Central memory CD8-positive, alpha-beta T cell (primary cell): ENCODE results near the gene MRM1.

Source experiments
- ATAC-seq: fragments of 150-1000 bp; cut with Tn5 transposase; replicated peaks from 2 replicates; pipeline ENCODE4 v1.10.0; 2022; ENCODE audit warnings: mild to moderate bottlenecking, moderate FRiP score, moderate number of reproducible peaks; ENCODE audit not compliant: poor library complexity, severe bottlenecking; ENCODE audit errors: extremely low read depth
- DNase-seq, 2 donors: peaks; one replicate each; pipeline ENCODE4 v3.0.0; 2021; ENCODE audit warnings: low spot score in 2 of 2
- H3K27ac Mint-ChIP-seq: one replicate; pipeline ENCODE4 v1.8.0; 2022; ENCODE audit warnings: low read depth, mild to moderate bottlenecking, moderate library complexity, mixed read lengths
- H3K27me3 Mint-ChIP-seq: one replicate; pipeline ENCODE4 v1.8.0; 2022; ENCODE audit warnings: mixed read lengths
- H3K36me3 Mint-ChIP-seq: one replicate; pipeline ENCODE4 v1.8.0; 2022; ENCODE audit warnings: mild to moderate bottlenecking, moderate library complexity, mixed read lengths; ENCODE audit not compliant: insufficient read depth
- H3K4me1 Mint-ChIP-seq: one replicate; pipeline ENCODE4 v1.8.0; 2022; ENCODE audit warnings: mixed read lengths
- H3K4me3 Mint-ChIP-seq: one replicate; pipeline ENCODE4 v1.8.0; 2022; ENCODE audit warnings: mild to moderate bottlenecking, moderate library complexity, mixed read lengths
- H3K9me3 Mint-ChIP-seq: one replicate; pipeline ENCODE4 v1.8.0; 2022; ENCODE audit warnings: mixed read lengths

Gene MRM1

GRCh38 chr17:36608280-36608679 is 6.9 kb downstream of the MRM1 start:
- Mint-ChIP-seq H3K27ac (no peak overlapping the region), H3K4me1 (peaks cover 34% of the 10 kb centered on the region), H3K27me3 (no peaks in the 10 kb centered on the region), H3K9me3 (no peaks in the 10 kb centered on the region), H3K36me3 (peaks cover 3% of the 10 kb centered on the region), H3K4me3 (no peak overlapping the region)
- ATAC-seq (no peak), DNase-seq (no peak)

GRCh38 chr17:36608794-36609497 is 7.6 kb downstream of the MRM1 start:
- H3K9me3 Mint-ChIP-seq = no peaks in the 10 kb centered on the region
- H3K4me3 Mint-ChIP-seq = no peak overlapping the region
- no peaks in the 10 kb centered on the region for H3K27me3 Mint-ChIP-seq
- no peak overlapping the region for H3K27ac Mint-ChIP-seq
- ATAC-seq (no peak), DNase-seq (no peak)
- H3K4me1 Mint-ChIP-seq = peaks cover 31% of the 10 kb centered on the region
- peaks cover 3% of the 10 kb centered on the region for H3K36me3 Mint-ChIP-seq

GRCh38 chr17:36609498-36609862 is 8.1 kb downstream of the MRM1 start:
- Mint-ChIP-seq H3K4me1 (peaks cover 26% of the 10 kb centered on the region), H3K27ac (no peak overlapping the region), H3K4me3 (no peak overlapping the region), H3K9me3 (no peaks in the 10 kb centered on the region), H3K36me3 (peaks cover 2% of the 10 kb centered on the region), H3K27me3 (no peaks in the 10 kb centered on the region)
- DNase-seq (no peak), ATAC-seq (no peak)

- DNase-seq = no peak
- ATAC-seq = no peak
- no peak overlapping the region for H3K4me3 Mint-ChIP-seq
- H3K36me3 Mint-ChIP-seq = peaks cover 1% of the 10 kb centered on the region
- no peaks in the 10 kb centered on the region for H3K27me3 Mint-ChIP-seq
- no peak overlapping the region for H3K27ac Mint-ChIP-seq
- H3K9me3 Mint-ChIP-seq = no peaks in the 10 kb centered on the region
- H3K4me1 Mint-ChIP-seq = peaks cover 20% of the 10 kb centered on the region
These were observed 9.1 kb downstream of the MRM1 start for GRCh38 chr17:36610474-36610873.

DNA sequence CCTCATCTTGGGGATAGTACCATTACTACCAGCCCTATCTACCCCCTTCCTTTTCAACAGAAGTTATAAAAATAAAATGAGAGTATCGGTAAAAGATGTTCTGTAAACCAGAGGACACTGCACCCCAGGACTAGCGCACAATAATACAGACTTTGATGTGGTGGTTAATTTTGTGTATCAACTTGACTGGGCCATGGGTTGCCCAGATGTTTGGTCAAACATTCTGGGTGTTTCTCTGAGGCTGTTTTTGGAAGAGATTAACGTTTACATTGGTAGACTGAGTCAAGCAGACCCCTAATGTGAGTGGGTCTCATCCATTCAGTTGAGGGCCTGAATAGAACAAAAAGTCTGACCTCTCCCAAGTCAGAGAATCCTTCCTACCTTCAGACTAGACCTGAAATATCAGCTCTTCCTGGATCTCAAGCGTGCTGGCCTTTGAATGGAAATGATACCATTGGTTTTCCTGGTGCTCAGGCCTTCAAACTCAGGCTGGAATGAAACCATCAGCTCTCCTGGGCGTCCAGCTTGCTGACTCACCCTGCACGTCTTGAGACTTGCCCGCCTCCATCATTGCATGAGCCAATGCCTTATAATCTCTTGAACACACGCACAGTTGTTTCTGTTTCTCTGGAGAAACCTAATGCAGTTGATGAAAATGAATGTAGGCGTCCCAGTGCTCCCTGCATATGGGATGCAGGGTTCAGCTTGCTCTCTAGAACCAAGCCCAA is 10.1 kb downstream of the MRM1 start:
- ATAC-seq = no peak
- no peak for DNase-seq
- H3K27ac Mint-ChIP-seq = no peak overlapping the region
- no peaks in the 10 kb centered on the region for H3K9me3 Mint-ChIP-seq
- H3K4me1 Mint-ChIP-seq = peaks cover 12% of the 10 kb centered on the region
- no peak overlapping the region for H3K4me3 Mint-ChIP-seq
- H3K27me3 Mint-ChIP-seq = no peaks in the 10 kb centered on the region
- peaks cover 1% of the 10 kb centered on the region for H3K36me3 Mint-ChIP-seq

DNA sequence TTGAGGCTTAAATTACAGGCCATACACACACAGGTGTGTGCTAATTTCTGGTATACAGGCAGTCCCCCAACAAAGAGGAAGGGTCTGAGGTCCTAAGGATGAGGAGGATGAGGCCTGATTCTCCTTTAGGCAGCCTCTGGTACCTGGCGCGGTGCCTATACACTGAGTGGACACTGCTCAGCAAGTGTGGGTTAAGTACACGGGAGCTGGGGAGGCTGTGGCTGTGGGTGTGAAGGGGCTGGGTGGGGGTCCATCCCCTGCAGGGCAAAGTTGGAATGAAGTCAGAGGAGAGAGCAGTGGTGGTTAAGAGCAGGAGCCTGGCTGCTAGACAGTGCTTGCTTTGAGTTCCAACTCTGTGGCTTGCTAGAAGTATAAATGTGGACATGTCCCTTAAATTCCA is 10.9 kb downstream of the MRM1 start:
- DNase-seq (no peak), ATAC-seq (no peak)
- Mint-ChIP-seq H3K27me3 (peaks cover 2% of the 10 kb centered on the region), H3K9me3 (no peaks in the 10 kb centered on the region), H3K36me3 (peaks cover 1% of the 10 kb centered on the region), H3K4me3 (no peak overlapping the region), H3K4me1 (peaks cover 12% of the 10 kb centered on the region), H3K27ac (no peak overlapping the region)

DNA sequence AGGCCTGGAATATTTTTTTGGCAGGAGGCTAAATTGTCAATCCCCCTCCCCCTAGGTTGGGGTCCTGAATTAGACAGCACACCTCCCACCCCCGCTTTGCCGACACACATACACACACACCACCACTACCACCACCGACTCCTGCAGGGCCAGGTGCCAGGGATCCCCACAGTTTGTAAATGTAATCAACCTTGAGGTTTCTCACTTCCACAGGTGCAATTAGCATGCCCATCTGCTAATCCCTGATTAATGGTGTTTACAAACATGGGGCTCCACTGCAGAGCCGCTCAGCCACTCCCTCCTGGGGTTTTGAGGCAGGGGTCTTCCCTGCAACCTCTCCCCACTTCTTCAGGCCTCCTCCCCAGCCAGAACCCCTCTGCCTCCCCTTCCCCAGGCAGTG is 11.8 kb downstream of the MRM1 start:
- DNase-seq = no peak
- H3K36me3 Mint-ChIP-seq = peaks cover 1% of the 10 kb centered on the region
- no peak for ATAC-seq
- peaks cover 5% of the 10 kb centered on the region for H3K4me1 Mint-ChIP-seq
- no peak overlapping the region for H3K4me3 Mint-ChIP-seq
- no peak overlapping the region for H3K27ac Mint-ChIP-seq
- no peaks in the 10 kb centered on the region for H3K9me3 Mint-ChIP-seq
- H3K27me3 Mint-ChIP-seq = peaks cover 10% of the 10 kb centered on the region

- H3K9me3 Mint-ChIP-seq = no peaks in the 10 kb centered on the region
- peaks cover 1% of the 10 kb centered on the region for H3K36me3 Mint-ChIP-seq
- no peak for DNase-seq
- peaks cover 10% of the 10 kb centered on the region for H3K27me3 Mint-ChIP-seq
- no peak for ATAC-seq
- no peak overlapping the region for H3K27ac Mint-ChIP-seq
- H3K4me1 Mint-ChIP-seq = no peaks in the 10 kb centered on the region
- no peak overlapping the region for H3K4me3 Mint-ChIP-seq
These were observed 12.7 kb downstream of the MRM1 start for GRCh38 chr17:36614081-36614480.

DNA sequence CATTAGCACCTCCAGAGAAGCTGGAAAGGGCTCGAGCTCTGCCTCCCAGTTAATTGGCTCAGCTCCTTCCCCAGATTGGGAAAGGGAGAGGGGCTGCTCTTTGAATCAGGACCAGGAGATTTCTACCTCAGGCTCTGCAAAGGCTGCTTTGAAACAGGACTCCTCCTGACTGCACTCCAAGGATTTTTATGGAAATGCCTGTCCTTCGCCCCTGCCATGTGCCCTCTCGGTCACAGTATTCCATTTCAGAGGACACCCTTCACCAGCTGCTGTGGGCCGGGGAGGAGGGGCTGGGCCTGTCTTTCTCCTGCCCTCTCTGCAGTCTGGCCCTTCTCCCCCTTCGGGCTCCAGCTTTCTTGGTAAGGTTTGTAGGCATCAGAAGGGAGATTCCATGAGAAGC is 13.6 kb downstream of the MRM1 start:
- peaks cover 10% of the 10 kb centered on the region for H3K27me3 Mint-ChIP-seq
- H3K27ac Mint-ChIP-seq = no peak overlapping the region
- no peak overlapping the region for H3K4me3 Mint-ChIP-seq
- H3K4me1 Mint-ChIP-seq = no peaks in the 10 kb centered on the region
- no peaks in the 10 kb centered on the region for H3K9me3 Mint-ChIP-seq
- peaks cover 1% of the 10 kb centered on the region for H3K36me3 Mint-ChIP-seq
- DNase-seq (no peak), ATAC-seq (no peak)

DNA sequence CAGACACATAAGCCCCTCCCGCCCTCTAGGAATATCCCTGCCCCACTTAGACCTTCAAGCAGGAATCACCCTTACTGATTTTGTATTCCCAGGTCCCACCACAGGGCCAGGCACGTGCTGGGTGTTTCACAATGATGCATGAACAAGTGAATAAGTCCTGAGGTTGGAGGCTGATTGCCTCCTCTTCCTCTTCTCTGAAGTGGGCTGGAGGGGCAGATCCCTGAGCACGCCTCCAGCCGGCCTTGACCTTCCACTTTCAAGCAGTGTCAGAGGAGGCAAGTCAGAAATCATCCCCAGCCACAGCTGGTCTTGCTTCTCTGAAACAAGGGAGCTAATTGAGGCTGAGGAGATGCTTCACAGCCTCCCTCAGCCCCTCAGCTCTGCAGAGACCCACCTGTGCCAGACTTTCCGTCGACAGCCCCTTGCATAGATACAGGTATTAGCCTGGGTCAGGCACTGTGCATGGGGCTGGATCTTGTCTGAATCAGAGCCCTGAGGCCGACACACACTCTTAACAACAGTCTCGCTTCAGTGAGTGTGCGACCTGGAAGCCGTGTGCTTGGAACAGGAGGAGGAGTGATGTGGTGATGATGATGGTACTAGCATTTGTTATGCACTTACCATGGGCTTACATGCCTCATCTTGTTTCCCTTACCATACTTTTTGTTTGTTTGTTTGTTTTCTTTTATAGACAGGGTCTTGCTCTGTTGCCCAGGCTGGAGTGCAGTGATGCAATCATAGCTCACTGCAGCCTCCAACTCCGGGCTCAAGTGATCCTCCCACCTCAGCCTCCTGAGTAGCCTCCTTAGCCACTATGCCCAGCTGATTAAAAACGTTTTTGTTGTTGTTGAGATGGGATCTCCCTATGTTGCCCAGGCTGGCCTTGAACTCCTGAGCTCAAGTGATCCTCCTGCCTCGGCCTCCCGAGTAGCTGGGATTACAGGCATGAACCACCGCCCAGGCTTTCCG is 15.0 kb downstream of the MRM1 start:
- Mint-ChIP-seq H3K27ac (no peak overlapping the region), H3K4me3 (no peak overlapping the region), H3K4me1 (peaks cover 4% of the 10 kb centered on the region), H3K36me3 (peaks cover 1% of the 10 kb centered on the region), H3K9me3 (no peaks in the 10 kb centered on the region), H3K27me3 (peaks cover 10% of the 10 kb centered on the region)
- DNase-seq (no peak), ATAC-seq (no peak)

- H3K27ac Mint-ChIP-seq = no peak overlapping the region
- H3K4me1 Mint-ChIP-seq = peaks cover 6% of the 10 kb centered on the region
These were observed 16.4 kb downstream of the MRM1 start for GRCh38 chr17:36617773-36618172.

DNA sequence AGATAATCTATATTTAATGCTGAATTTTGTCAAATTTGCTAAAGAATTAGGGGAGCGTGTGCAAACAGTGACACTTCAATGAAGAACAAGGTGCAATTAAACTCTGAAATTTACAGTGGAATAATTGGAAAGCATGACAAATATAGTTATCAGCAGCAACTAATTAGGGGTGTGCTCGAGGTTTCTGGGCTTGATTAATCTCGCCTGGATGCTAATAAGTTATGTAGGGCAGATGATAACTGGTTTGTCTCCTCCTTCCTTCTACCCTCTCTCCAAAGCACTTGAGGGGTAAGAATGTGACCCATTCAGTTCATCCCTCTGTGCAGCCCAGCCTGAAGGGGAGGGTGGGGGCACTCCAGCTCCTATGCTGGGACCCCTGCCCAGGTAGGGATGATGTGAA is 21.9 kb downstream of the MRM1 start:
- Mint-ChIP-seq H3K9me3 (no peaks in the 10 kb centered on the region), H3K27me3 (no peaks in the 10 kb centered on the region), H3K36me3 (no peaks in the 10 kb centered on the region), H3K27ac (no peak overlapping the region), H3K4me1 (peaks cover 6% of the 10 kb centered on the region), H3K4me3 (no peak overlapping the region)
- ATAC-seq = no peak
- DNase-seq = no peak

More at GRCh38 chr17:36617773-36618172, 16.4 kb downstream of the MRM1 start:
- Mint-ChIP-seq H3K4me3 (no peak overlapping the region), H3K27me3 (peaks cover 10% of the 10 kb centered on the region), H3K36me3 (peaks cover 1% of the 10 kb centered on the region), H3K9me3 (no peaks in the 10 kb centered on the region)
- ATAC-seq (no peak), DNase-seq (no peak)
